Measurements from ENCODE around the gene PCSK2.

- TF ChIP-seq POLR2A (IDR thresholded peaks at IDR 0.05) (no peak), CTCF (IDR thresholded peaks at IDR 0.05) (no peak)
Observed at GRCh38 chr20:17491488-17491887, 264.6 kb downstream of the PCSK2 start.

Data from esophagus squamous epithelium (tissue), 4 donors.